ENCODE data around the gene ADGRD1.

DNA sequence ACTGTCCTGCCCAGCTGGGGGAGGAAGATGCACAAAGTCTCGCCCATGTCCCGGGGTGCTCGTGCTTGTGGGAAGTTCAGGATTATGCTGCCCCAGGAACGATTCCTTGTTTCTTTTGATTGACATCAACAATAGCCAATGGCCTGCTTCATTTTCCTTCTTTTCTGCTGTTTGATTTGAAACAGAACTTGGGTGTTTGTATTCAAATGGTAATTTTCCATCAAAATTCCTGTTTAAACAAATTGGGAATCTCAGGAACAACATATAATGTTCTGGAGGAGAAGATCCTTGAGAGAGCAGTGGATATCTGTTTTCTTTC lies 97.4 kb downstream of the ADGRD1 start:
- no peak for TF ChIP-seq EZH2 (IDR thresholded peaks at IDR 0.05; ENCODE audit: borderline replicate concordance, low read length)
- TF ChIP-seq, protein P1, sequence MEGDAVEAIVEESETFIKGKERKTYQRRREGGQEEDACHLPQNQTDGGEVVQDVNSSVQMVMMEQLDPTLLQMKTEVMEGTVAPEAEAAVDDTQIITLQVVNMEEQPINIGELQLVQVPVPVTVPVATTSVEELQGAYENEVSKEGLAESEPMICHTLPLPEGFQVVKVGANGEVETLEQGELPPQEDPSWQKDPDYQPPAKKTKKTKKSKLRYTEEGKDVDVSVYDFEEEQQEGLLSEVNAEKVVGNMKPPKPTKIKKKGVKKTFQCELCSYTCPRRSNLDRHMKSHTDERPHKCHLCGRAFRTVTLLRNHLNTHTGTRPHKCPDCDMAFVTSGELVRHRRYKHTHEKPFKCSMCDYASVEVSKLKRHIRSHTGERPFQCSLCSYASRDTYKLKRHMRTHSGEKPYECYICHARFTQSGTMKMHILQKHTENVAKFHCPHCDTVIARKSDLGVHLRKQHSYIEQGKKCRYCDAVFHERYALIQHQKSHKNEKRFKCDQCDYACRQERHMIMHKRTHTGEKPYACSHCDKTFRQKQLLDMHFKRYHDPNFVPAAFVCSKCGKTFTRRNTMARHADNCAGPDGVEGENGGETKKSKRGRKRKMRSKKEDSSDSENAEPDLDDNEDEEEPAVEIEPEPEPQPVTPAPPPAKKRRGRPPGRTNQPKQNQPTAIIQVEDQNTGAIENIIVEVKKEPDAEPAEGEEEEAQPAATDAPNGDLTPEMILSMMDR (IDR thresholded peaks at IDR 0.05; ENCODE audit: low read length) = no peak

Data from OCI-LY1 (cell line).